Fibroblast of gingiva (primary cell): Measurements from ENCODE around the gene MAGEF1.
"Not testable (repeated sequence)": the region's sequence is repeated elsewhere in the genome, so short reads cannot be mapped to it uniquely, and the experiment has no call there.

Experiments
- DNase-seq: peaks from one replicate; pipeline ENCODE4 v3.0.0-alpha.2; 2011; ENCODE audit warnings: low read depth

MAGEF1 gene

DNA sequence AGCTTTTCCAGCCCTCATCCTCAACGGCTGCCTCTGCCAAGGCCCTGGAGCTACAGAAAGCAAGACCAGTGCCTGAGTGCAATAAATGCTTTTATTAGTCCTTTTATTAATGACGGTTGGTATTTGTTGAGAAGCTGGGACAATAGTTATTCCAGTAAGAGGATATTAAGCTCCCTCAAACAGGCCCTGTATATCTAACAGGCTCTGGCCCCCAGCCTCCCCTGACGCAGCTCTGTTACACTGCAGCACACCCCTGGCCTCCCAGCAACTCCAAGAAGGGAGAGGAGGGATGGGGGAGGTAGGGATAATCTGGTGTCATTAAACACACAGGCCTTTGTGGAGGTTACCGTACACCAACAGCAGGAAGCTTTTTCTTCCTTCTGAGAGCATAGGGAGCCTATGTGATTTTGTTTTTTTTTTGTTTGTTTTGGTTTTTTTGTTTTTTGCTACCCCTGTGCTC lies 30.8 kb upstream of the MAGEF1 start:
- DNase-seq, result no peak

DNA sequence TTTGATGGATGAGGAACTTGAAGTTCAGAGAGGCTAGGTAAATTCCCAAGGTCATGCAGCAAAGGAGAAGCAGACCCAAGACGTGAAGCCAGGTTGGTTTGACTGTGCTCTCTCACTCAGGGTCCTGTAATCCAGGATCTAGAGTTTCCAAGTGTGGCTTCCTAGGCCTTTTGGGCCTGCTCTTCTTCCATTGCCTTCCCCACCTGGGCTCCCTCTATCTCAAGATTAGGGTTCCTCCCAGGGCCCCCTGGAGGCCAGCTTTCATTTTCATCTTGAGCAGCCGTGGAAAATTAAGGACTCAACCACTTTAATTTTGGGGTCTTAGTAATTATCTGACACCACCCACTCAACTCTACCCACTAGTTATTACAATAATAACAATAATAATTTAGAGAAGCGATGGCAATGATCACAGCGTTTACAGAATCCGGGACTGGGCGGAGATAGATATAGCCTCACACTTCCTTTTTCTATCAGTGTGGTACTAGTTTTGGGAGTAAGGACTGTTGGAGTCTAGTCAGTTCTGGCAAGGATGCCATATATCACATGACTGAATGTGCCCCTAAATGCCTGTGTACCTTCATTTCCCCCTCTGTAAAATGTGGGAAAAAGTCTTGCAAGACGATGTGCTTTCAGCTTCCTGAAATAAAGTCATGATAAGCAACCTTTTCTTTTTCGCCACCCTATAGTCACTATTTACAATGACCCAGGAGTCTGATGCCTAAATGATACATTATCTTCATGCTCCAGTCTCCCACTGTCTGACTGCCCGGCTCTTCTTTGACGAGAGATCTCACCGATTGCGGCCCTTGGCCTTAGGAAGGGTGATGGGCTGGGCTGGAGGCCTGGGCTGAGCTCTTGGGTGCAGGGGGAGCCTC lies 30.2 kb upstream of the MAGEF1 start:
- DNase-seq, result no peak

DNA sequence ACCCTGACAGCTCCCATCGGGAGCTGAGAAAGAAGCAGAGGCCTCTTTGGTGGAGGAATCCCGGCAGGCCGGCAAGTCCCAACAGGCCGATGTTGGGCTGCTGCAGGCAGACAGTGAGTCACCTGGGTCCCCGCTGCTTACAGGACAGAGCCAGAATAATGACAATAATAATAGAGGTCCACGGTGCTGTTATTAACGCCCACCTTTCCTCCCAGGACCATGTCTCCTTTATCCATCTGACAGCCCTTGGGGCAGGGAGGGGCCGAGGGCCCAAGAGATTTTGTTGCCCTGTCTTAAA lies 29.3 kb upstream of the MAGEF1 start:
- no peak for DNase-seq

DNA sequence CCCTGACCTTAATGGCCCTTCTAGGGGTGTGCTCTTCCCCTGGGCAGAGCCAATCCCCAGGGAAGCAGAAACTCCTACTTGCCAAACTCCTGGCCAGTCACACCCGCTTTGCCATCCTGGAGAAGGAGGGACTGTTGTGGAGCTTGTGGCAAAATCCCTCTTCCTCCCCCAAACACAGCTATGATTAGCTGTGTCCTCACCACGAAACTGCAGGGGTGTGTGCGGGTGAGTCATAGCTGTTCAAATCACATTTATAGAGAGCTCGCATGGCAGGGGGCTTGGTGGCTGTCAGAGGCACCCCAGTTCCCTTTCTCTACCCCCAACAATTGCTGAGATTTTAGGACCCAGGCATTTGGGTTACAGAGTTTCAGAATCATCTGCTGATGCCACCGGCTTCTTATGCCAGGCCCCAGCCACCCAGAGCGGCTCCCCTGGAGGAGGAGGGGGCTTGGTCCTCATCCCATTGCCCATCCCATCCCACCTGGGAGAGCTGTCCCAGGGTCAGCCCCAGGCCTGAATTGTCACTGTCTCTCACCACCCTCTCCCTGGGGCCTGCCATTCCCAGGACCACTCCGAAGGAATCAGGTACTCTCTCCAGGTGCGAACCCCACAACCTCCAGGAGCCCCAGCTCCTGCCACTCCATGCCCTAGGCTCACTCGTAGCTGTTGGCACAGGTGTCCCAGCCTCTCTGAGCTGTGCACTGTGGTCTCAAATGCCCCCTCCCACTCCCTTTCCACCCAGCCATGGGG lies 28.8 kb upstream of the MAGEF1 start:
- DNase-seq, result peak; percentile 28

GRCh38 chr3:184739594-184740505 lies 28.0 kb upstream of the MAGEF1 start:
- DNase-seq, result no peak

- no peak for DNase-seq
Measured at GRCh38 chr3:184738982-184739381, 27.1 kb upstream of the MAGEF1 start.

DNA sequence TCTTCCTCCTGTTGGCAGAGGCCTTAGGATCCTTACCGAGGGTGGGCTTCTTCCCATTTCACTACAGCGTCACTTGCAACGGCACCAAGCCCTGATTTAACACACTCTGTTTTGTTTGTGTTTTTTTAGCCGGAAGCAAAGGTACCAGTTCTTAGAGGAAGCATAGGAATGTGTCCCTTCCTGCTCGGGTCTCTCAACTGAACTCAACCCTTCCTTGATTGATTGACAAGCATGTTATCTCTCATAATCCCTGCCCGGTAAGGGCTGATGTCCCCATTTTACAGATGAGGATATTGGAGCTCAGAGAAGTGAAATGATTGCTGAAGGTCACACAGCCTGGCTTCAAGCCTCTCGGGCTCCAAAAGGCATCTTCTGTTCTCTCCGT lies 26.6 kb upstream of the MAGEF1 start:
- no peak for DNase-seq

- peak; percentile 57 for DNase-seq
Measured at GRCh38 chr3:184737641-184738505, 26.0 kb upstream of the MAGEF1 start.

DNA sequence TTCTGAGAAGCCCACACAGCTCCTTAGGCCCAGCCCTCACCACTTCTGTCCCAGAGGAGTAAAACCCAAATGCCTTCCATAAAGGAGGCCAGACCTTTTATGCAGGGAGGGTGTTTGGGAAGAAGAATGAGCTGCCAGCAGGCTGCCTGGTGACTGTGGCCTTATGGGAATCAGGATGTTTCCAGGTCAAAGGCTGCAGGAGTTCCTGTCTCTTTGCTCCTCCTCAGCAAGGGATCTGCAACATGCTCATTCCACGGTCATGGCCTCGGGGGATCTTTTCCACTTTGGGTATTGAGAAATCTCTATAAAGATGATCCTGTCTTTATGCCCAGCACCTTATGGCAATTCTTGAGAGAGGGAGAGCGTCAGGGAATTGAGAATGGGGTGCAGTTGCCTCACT lies 25.2 kb upstream of the MAGEF1 start:
- DNase-seq, result peak; percentile 16

- no peak for DNase-seq
Measured at GRCh38 chr3:184734903-184735701, 23.2 kb upstream of the MAGEF1 start.

DNA sequence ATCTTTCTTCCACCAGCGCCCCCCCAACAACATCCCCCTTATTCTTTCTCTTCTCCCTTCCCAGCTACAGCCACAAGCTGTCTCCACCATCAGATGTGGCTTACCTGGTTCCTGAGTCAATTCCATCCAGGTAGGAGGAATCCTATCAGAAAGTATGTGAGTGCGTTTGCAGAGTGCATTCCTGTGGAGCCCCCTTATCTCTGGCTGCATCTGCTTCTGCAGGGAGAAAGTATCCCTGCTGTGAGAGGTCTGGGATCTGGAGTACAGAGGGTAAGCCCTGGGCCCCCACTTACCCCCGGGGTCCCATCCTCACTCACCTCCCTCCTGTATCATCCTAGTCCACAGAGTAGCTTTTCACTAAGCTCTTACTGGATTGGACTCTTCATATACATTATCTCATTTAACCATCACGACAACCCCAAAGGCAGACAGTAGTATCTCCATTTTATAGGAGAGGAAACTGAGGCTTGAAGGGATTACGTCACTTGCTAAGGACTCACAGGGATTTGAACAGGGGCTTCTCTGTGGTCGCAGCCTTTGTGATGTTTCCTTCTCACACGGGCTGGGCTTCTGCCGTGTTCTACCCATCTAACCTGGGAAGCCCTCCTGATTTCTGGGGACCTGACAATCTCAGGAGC lies 22.2 kb upstream of the MAGEF1 start:
- no peak for DNase-seq

DNA sequence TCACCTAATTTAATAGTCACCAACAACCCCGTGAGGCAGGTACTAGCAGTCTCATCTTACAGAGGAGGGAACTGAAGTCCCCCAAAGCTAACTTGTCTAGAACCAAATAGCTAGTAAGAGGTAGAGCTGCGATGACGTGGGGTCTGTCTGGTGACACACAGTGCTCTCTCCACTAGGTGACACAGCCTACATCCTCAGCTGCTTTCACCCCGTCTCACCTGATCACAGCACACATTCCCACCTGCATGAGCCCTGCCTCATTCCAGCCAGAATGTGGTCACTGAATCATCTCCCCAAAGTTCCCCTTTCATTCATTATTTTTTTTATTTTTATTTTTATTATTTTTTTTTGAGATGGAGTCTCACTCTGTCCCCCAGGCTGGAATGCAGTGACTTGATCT lies 21.3 kb upstream of the MAGEF1 start:
- no peak for DNase-seq

- no peak for DNase-seq
Measured at GRCh38 chr3:184731786-184732537, 20.1 kb upstream of the MAGEF1 start.

DNA sequence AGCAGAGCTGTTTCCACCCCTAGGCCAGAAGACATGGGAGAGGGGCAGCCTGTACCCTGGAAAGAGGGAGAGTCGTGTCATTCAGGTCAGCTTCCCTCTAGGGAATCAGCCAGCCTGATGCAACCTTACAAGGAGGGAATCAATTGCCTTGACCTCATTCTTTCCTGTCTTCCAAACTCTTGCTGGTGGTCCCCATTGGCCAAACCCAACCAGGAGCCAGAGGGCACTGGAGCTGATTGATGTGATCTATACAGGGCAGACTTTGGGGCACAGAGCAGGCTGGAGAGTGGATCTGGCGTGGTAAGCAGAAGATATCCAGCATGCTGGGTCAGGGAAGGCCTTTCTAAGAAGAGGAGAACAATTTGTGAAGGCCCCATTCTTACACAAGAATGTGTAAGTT lies 19.1 kb upstream of the MAGEF1 start:
- DNase-seq, result no peak

- not testable (repeated sequence) for DNase-seq
Measured at GRCh38 chr3:184729154-184729553, 17.3 kb upstream of the MAGEF1 start.

- no peak for DNase-seq
Measured at GRCh38 chr3:184728010-184728527, 16.2 kb upstream of the MAGEF1 start.

- DNase-seq, result peak; percentile 36
Measured at GRCh38 chr3:184727357-184728009, 15.6 kb upstream of the MAGEF1 start.

DNA sequence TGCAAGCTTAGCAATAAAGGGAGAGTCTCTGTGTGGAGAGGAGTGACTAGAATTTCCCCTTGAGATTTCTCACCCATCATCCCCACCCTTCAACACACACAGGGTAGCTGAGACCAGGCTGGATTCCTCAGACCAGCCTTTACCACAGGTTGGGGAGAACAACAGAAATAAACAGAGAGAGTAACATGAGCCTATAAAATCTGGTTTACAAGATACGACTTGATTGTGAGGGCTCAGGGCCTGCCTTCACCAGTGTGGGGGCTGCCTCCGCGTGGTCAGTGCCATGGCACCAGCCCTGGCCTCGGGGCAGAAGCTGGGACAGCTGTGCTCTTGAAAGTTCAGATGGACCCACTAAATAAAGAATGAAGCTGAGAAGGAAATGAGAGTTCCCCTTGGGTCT lies 14.6 kb upstream of the MAGEF1 start:
- no peak for DNase-seq
